ENCODE data around the gene KDM8.

- TF ChIP-seq, protein P1, sequence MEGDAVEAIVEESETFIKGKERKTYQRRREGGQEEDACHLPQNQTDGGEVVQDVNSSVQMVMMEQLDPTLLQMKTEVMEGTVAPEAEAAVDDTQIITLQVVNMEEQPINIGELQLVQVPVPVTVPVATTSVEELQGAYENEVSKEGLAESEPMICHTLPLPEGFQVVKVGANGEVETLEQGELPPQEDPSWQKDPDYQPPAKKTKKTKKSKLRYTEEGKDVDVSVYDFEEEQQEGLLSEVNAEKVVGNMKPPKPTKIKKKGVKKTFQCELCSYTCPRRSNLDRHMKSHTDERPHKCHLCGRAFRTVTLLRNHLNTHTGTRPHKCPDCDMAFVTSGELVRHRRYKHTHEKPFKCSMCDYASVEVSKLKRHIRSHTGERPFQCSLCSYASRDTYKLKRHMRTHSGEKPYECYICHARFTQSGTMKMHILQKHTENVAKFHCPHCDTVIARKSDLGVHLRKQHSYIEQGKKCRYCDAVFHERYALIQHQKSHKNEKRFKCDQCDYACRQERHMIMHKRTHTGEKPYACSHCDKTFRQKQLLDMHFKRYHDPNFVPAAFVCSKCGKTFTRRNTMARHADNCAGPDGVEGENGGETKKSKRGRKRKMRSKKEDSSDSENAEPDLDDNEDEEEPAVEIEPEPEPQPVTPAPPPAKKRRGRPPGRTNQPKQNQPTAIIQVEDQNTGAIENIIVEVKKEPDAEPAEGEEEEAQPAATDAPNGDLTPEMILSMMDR (IDR thresholded peaks at IDR 0.05; ENCODE audit: extremely low read depth in 1 of 2, insufficient read depth in 1 of 2, low read depth in 1 of 2, low read length in 2 of 2), result no peak
- TF ChIP-seq POLR2A (IDR thresholded peaks at IDR 0.05; ENCODE audit: low read depth, low read length) (no peak), MAX (IDR thresholded peaks at IDR 0.05; ENCODE audit: insufficient read depth, insufficient read length) (no peak)
Measured at GRCh38 chr16:27236635-27237218, 33.4 kb downstream of the KDM8 start.
